Neural crest cell (in vitro differentiated cells): ENCODE measurements around the gene KRT78. TPM values are rescaled to one million over a fixed set of nuclear protein-coding genes. Genes with fewer than 3 reads are reported as not detected.

ENCODE experiments used
- DNase-seq: peaks from one replicate; pipeline ENCODE4 v3.0.0; 2021; ENCODE audit warnings: low read depth, mixed read lengths, low spot score
- H3K27ac Mint-ChIP-seq: one replicate; pipeline ENCODE4 v1.8.0; 2021; ENCODE audit warnings: mild to moderate bottlenecking, mixed read lengths; ENCODE audit not compliant: unreplicated experiment
- H3K27me3 Mint-ChIP-seq: 2 replicates; pipeline ENCODE4 v1.8.0; 2021; ENCODE audit warnings: low read depth, mild to moderate bottlenecking, mixed read lengths
- H3K36me3 Mint-ChIP-seq: 2 replicates; pipeline ENCODE4 v1.8.0; 2021; ENCODE audit warnings: low read depth, mild to moderate bottlenecking, mixed read lengths
- H3K4me1 Mint-ChIP-seq: 2 replicates; pipeline ENCODE4 v1.8.0; 2021; ENCODE audit warnings: mixed read lengths
- H3K4me3 Mint-ChIP-seq: one replicate; pipeline ENCODE4 v1.8.0; 2021; ENCODE audit warnings: mild to moderate bottlenecking, mixed read lengths
- H3K9me3 Mint-ChIP-seq: 2 replicates; pipeline ENCODE4 v1.8.0; 2021; ENCODE audit warnings: mixed read lengths
- total RNA-seq: library from RNA; stranded (reverse); gene quantifications from 2 replicates; pipeline ENCODE4 v1.2.1, GENCODE V29; 2021
- TF ChIP-seq, protein P1 (sequence below): fragments of 200-600 bp; sonication (generic); conservative IDR thresholded peaks from 2 replicates; pipeline ENCODE4 v1.5.0; 2021; ENCODE audit warnings: antibody characterized with exemption, mild to moderate bottlenecking

Gene KRT78
- total RNA-seq, 1 donor from 2014 or later = not detected

DNA sequence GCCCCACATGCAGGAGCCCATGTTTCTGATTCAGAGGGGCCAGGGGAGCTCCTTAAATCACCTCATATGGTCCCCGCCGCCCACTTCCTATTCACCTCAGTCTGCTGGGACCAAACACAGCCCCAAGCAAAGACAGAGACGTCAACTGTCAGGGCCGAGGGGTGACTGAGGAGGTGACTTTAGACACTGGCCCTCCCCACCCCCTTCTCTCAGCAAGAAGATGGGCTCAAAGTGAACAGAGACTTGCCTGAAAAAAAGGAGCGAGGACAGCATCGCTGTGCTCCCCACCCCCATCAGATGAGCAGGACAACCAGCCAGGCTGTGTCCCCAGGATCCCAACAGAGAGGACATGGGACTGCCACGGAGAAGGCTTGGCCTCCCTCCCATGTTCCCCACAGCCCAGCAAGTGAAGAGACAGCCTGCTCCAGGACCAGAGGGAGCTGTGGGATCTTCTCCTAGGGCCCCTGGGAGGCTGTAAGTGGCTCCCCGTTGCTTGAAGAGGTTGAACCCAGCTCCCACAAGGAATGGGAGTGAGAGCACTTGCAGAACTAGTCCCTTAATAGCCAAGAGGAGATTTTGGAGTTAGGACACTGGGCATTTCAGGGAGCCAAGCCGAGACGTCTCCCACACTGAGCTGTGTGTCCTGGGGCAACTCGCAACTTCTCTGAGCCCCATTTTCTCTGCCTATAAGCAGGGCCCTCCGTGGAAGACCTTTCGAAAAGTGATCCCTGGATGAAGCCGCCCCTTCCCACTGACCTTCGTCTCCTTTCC is 13.3 kb downstream of the KRT78 start:
- no peaks in the 10 kb centered on the region for H3K36me3 Mint-ChIP-seq
- peaks cover 21% of the 10 kb centered on the region for H3K27me3 Mint-ChIP-seq
- H3K4me1 Mint-ChIP-seq = peaks cover 10% of the 10 kb centered on the region
- no peaks in the 10 kb centered on the region for H3K9me3 Mint-ChIP-seq
- no peak overlapping the region for H3K4me3 Mint-ChIP-seq
- TF ChIP-seq, protein P1, sequence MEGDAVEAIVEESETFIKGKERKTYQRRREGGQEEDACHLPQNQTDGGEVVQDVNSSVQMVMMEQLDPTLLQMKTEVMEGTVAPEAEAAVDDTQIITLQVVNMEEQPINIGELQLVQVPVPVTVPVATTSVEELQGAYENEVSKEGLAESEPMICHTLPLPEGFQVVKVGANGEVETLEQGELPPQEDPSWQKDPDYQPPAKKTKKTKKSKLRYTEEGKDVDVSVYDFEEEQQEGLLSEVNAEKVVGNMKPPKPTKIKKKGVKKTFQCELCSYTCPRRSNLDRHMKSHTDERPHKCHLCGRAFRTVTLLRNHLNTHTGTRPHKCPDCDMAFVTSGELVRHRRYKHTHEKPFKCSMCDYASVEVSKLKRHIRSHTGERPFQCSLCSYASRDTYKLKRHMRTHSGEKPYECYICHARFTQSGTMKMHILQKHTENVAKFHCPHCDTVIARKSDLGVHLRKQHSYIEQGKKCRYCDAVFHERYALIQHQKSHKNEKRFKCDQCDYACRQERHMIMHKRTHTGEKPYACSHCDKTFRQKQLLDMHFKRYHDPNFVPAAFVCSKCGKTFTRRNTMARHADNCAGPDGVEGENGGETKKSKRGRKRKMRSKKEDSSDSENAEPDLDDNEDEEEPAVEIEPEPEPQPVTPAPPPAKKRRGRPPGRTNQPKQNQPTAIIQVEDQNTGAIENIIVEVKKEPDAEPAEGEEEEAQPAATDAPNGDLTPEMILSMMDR = no peak
- no peak for DNase-seq
- no peak overlapping the region for H3K27ac Mint-ChIP-seq

DNA sequence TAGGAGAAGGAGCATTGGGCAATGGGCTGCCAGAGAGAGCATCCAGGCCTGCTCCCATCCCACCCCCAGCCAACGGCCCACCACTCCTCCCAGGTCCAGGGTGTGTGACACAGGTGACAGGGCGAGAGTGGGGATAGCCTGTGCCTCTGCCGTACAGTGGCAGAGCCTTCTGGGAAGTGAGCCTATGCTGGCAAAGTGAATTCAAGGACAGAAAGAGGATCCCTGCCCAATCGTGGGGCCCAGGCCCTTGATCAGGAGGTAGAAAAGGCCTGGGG is 14.1 kb downstream of the KRT78 start:
- H3K9me3 Mint-ChIP-seq = no peaks in the 10 kb centered on the region
- H3K4me3 Mint-ChIP-seq = no peak overlapping the region
- TF ChIP-seq, protein P1 = no peak
- peaks cover 21% of the 10 kb centered on the region for H3K27me3 Mint-ChIP-seq
- H3K27ac Mint-ChIP-seq = no peak overlapping the region
- DNase-seq = no peak
- H3K4me1 Mint-ChIP-seq = peaks cover 10% of the 10 kb centered on the region
- no peaks in the 10 kb centered on the region for H3K36me3 Mint-ChIP-seq

DNA sequence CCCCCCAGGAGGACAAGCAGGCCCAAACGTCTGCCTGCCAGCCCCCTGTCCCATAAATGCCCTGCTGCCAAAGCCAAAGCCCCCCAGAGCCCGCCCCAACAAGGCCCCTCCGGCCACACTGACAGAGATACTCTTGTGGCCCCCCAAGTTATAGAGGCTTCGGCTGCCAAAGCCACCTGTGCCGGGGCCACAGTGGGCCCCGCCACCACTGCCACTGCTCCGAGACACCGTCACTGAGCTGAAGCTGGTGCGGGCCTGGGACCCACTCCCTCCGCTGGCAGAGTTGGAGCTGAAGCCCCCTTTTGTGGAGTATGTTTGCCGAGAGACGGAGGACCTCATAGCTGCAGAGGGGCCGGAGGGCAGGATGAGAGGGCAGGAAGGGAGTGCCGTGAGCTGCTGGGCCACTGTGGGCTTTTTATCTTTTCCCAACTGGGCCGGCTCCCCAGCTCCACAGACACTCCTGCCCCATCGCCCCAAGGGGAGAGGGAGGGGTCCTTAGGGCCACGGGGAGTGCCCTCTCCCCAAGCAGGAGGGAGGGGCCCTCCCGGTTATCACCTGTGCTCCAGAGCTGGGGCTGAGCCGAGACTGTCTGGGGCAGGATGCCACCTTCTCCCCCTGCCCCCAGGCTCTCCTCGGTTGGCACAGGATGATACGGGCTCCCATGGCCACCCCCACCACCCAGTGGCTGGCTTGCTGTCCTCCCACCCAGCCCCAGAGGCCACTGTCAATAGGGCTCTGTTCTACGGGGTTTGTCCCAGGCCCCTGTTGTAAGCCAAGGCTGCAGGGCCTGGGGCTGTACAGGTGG is 14.7 kb downstream of the KRT78 start, which contains the start of gene KRT79:
Gene KRT79, minus strand, starts transcription at position 390 of the 805 bp plus-strand sequence. Its CDS starts 51 bp downstream, at position 339.
- TF ChIP-seq, protein P1 = no peak
- peaks cover 10% of the 10 kb centered on the region for H3K4me1 Mint-ChIP-seq
- no peak for DNase-seq
- no peak within 1 kb of the TSS for H3K4me3 Mint-ChIP-seq
- H3K36me3 Mint-ChIP-seq = no peaks in the 10 kb centered on the region
- H3K27ac Mint-ChIP-seq = peak within 1 kb of the TSS; percentile 35
- no peaks in the 10 kb centered on the region for H3K9me3 Mint-ChIP-seq
- peaks cover 17% of the 10 kb centered on the region for H3K27me3 Mint-ChIP-seq

DNA sequence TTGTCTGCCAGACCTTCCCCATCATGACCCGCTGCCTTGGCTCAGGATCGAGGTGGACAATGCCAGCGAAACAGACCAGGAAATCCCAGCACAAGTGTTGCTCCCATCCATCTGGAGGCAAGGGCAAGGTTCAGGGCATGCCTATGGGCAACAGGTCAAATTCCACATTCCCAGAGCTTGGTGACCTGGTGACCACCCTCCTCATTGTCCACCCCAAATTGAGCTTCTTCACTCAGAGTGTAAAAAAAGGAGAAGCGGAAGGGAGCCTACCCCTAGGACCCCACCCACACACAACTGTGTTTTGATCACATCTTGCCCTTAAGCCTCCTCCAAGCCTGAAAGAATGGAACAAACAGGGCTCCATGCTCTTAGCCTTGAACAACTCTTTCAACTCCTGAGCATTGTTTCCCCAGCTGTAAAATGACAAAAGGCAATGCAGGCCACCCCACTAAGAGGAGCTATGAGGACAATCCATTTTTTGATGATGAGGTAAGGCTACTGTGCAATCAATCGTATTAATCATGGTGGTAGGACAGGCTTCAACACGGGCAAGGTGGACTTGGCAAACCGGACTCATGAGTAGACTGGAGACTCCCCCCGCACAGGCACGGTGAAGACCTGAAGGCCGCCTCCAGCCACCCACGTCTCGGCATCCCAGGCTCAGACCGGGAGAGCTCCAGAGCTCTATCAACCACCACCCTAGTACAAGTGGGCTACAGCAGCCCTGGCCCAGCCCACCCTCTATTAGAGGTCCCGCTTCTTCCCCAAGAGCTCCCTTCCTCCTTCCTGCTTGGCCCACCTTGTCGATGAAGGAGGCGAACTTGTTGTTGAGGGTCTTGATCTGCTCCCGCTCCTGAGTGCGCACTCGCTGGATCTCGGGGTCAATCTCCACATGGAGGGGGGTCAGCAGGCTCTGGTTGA is 15.5 kb downstream of the KRT78 start:
- peak overlapping the region; percentile 35 for H3K27ac Mint-ChIP-seq
- peaks cover 6% of the 10 kb centered on the region for H3K4me1 Mint-ChIP-seq
- no peak overlapping the region for H3K4me3 Mint-ChIP-seq
- no peaks in the 10 kb centered on the region for H3K9me3 Mint-ChIP-seq
- TF ChIP-seq, protein P1 = no peak
- no peak for DNase-seq
- peaks cover 11% of the 10 kb centered on the region for H3K27me3 Mint-ChIP-seq
- no peaks in the 10 kb centered on the region for H3K36me3 Mint-ChIP-seq

DNA sequence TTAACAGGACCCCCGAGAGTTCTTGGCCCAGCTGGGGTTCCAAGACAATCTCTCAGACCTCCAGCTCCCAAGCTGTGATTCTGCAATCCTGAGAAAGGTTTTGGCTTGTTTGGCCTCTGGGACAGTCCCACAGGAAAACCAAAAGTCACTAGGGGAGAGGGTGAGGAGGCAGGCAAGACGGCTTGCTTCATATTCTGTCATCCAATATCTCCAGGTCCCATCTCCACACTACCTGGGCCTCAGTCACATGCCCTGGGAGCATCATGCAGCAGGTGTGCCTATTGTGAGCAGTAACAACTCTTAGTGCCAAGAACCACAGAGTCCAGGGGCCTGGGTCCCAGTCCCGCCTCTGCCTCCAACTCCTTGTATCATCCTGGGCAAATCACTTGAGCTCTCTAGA is 16.3 kb downstream of the KRT78 start:
- H3K4me3 Mint-ChIP-seq = no peak overlapping the region
- H3K9me3 Mint-ChIP-seq = no peaks in the 10 kb centered on the region
- DNase-seq = no peak
- peaks cover 5% of the 10 kb centered on the region for H3K27me3 Mint-ChIP-seq
- no peaks in the 10 kb centered on the region for H3K36me3 Mint-ChIP-seq
- no peak overlapping the region for H3K27ac Mint-ChIP-seq
- TF ChIP-seq, protein P1 = no peak
- peaks cover 6% of the 10 kb centered on the region for H3K4me1 Mint-ChIP-seq
